ENCODE data around the gene AXIN1.

The AXIN1 gene

GRCh38 chr16:318628-319027 lies 33.9 kb downstream of the AXIN1 start:
- no peaks in the 10 kb centered on the region for H3K27me3 ChIP-seq (ENCODE audit: control insufficient read depth in 5 of 5, insufficient read depth in 4 of 5, low read length in 5 of 5)
- H3K27ac ChIP-seq (ENCODE audit: low read depth, low read length) = no peak overlapping the region
- H3K36me3 ChIP-seq (ENCODE audit: control insufficient read depth in 5 of 5, insufficient read depth in 5 of 5, low read length in 5 of 5) = peaks cover 0 to 34% (median 33%) of the 10 kb centered on the region in 5 donors
- no peaks in the 10 kb centered on the region for H3K9me3 ChIP-seq (ENCODE audit: control insufficient read depth in 5 of 5, low read length in 5 of 5)
- H3K4me1 ChIP-seq (ENCODE audit: control insufficient read depth in 5 of 5, insufficient read depth in 5 of 5, low read length in 5 of 5) = no peaks in the 10 kb centered on the region
- no peak overlapping the region for H3K4me3 ChIP-seq (ENCODE audit: low read depth in 1 of 5, low read length in 5 of 5)
- no peak overlapping the region for H3K9ac ChIP-seq (ENCODE audit: low read length in 5 of 5)

DNA sequence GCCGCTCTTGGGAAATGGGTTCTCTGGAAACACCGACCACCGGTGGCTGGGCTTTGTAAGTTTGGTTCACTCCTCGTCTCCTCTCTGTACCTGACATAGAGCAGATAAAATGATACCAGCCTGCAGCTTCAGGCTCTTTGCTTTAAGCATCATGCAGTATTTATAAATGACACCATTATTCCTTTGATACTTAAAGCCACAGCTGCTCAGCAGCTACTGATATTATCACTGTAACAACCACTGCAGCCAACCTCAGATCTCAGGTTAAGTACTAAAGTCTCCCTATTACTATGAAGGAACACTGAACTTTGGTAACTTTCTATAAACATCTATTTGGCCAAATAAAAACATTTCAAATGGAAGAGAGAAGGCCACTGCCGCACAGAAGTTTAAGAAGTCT lies 34.9 kb downstream of the AXIN1 start:
- Histone ChIP-seq H3K36me3 (ENCODE audit: control insufficient read depth in 5 of 5, insufficient read depth in 5 of 5, low read length in 5 of 5) (peaks cover 0 to 44% (median 43%) of the 10 kb centered on the region in 5 donors), H3K4me1 (ENCODE audit: control insufficient read depth in 5 of 5, insufficient read depth in 5 of 5, low read length in 5 of 5) (no peaks in the 10 kb centered on the region), H3K4me3 (ENCODE audit: low read depth in 1 of 5, low read length in 5 of 5) (no peak overlapping the region), H3K9me3 (ENCODE audit: control insufficient read depth in 5 of 5, low read length in 5 of 5) (no peaks in the 10 kb centered on the region), H3K27me3 (ENCODE audit: control insufficient read depth in 5 of 5, insufficient read depth in 4 of 5, low read length in 5 of 5) (no peaks in the 10 kb centered on the region), H3K9ac (ENCODE audit: low read length in 5 of 5) (no peak overlapping the region), H3K27ac (ENCODE audit: low read depth, low read length) (no peak overlapping the region)

GRCh38 chr16:316741-317464 lies 35.6 kb downstream of the AXIN1 start:
- no peaks in the 10 kb centered on the region for H3K4me1 ChIP-seq (ENCODE audit: control insufficient read depth in 5 of 5, insufficient read depth in 5 of 5, low read length in 5 of 5)
- peaks cover 0 to 45% (median 39%) of the 10 kb centered on the region in 5 donors for H3K36me3 ChIP-seq (ENCODE audit: control insufficient read depth in 5 of 5, insufficient read depth in 5 of 5, low read length in 5 of 5)
- H3K27me3 ChIP-seq (ENCODE audit: control insufficient read depth in 5 of 5, insufficient read depth in 4 of 5, low read length in 5 of 5) = no peaks in the 10 kb centered on the region
- H3K27ac ChIP-seq (ENCODE audit: low read depth, low read length) = no peak overlapping the region
- no peak overlapping the region for H3K4me3 ChIP-seq (ENCODE audit: low read depth in 1 of 5, low read length in 5 of 5)
- H3K9ac ChIP-seq (ENCODE audit: low read length in 5 of 5) = no peak overlapping the region
- no peaks in the 10 kb centered on the region for H3K9me3 ChIP-seq (ENCODE audit: control insufficient read depth in 5 of 5, low read length in 5 of 5)

GRCh38 chr16:314795-315299 lies 37.7 kb downstream of the AXIN1 start:
- Histone ChIP-seq H3K9me3 (ENCODE audit: control insufficient read depth in 5 of 5, low read length in 5 of 5) (no peaks in the 10 kb centered on the region), H3K36me3 (ENCODE audit: control insufficient read depth in 5 of 5, insufficient read depth in 5 of 5, low read length in 5 of 5) (peaks cover 0 to 53% (median 47%) of the 10 kb centered on the region in 5 donors), H3K4me1 (ENCODE audit: control insufficient read depth in 5 of 5, insufficient read depth in 5 of 5, low read length in 5 of 5) (no peaks in the 10 kb centered on the region), H3K4me3 (ENCODE audit: low read depth in 1 of 5, low read length in 5 of 5) (no peak overlapping the region), H3K27me3 (ENCODE audit: control insufficient read depth in 5 of 5, insufficient read depth in 4 of 5, low read length in 5 of 5) (no peaks in the 10 kb centered on the region), H3K27ac (ENCODE audit: low read depth, low read length) (no peak overlapping the region), H3K9ac (ENCODE audit: low read length in 5 of 5) (no peak overlapping the region)

DNA sequence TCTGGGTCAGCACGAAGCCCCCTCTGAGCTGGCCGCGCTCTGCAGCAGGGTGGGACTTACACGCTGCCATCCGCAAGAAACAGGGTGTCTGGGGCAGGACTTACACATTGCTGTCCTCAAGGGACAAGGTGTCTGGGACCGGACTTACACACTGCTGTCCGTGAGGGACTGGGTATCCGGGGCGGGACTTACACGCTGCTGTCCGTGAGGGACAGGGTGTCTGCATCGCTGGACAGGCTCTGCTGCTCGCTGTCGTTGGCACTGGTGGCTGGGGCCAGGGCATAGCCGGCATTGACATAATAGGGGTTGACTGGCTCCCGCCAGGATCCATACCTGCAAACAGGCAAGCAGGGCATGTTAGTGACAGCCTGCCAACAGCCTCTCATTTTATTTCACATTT lies 38.2 kb downstream of the AXIN1 start:
- H3K36me3 ChIP-seq (ENCODE audit: control insufficient read depth in 5 of 5, insufficient read depth in 5 of 5, low read length in 5 of 5) = peaks cover 0 to 56% (median 50%) of the 10 kb centered on the region in 5 donors
- no peaks in the 10 kb centered on the region for H3K9me3 ChIP-seq (ENCODE audit: control insufficient read depth in 5 of 5, low read length in 5 of 5)
- peaks cover 0 to 2% (median 0%) of the 10 kb centered on the region in 5 donors for H3K4me1 ChIP-seq (ENCODE audit: control insufficient read depth in 5 of 5, insufficient read depth in 5 of 5, low read length in 5 of 5)
- H3K27me3 ChIP-seq (ENCODE audit: control insufficient read depth in 5 of 5, insufficient read depth in 4 of 5, low read length in 5 of 5) = no peaks in the 10 kb centered on the region
- H3K4me3 ChIP-seq (ENCODE audit: low read depth in 1 of 5, low read length in 5 of 5) = no peak overlapping the region
- no peak overlapping the region for H3K9ac ChIP-seq (ENCODE audit: low read length in 5 of 5)
- no peak overlapping the region for H3K27ac ChIP-seq (ENCODE audit: low read depth, low read length)

DNA sequence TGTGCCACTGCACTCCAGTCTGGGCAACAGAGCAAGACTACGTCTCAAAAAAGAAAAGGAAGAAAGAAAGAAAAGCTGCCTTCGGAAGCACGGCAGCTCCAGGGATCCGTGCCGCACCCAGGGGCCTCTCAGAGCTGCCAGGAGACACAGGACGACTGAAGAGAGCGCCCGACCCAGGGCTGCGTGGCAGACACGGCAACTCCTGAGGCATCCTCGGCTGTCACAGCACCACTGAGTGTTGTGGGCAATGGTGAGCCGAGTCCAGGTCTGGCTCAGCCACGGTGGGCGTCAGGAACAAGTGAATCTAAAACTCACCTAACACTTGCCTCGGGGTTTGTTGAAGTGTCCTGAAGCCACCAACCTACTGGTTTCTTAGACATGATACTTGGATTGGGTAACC lies 40.8 kb downstream of the AXIN1 start:
- Histone ChIP-seq H3K9me3 (ENCODE audit: control insufficient read depth in 5 of 5, low read length in 5 of 5) (no peaks in the 10 kb centered on the region), H3K4me3 (ENCODE audit: low read depth in 1 of 5, low read length in 5 of 5) (no peak overlapping the region), H3K4me1 (ENCODE audit: control insufficient read depth in 5 of 5, insufficient read depth in 5 of 5, low read length in 5 of 5) (peaks cover 0 to 2% (median 0%) of the 10 kb centered on the region in 5 donors), H3K36me3 (ENCODE audit: control insufficient read depth in 5 of 5, insufficient read depth in 5 of 5, low read length in 5 of 5) (peaks cover 0 to 66% (median 55%) of the 10 kb centered on the region in 5 donors), H3K9ac (ENCODE audit: low read length in 5 of 5) (no peak overlapping the region), H3K27me3 (ENCODE audit: control insufficient read depth in 5 of 5, insufficient read depth in 4 of 5, low read length in 5 of 5) (no peaks in the 10 kb centered on the region), H3K27ac (ENCODE audit: low read depth, low read length) (no peak overlapping the region)

DNA sequence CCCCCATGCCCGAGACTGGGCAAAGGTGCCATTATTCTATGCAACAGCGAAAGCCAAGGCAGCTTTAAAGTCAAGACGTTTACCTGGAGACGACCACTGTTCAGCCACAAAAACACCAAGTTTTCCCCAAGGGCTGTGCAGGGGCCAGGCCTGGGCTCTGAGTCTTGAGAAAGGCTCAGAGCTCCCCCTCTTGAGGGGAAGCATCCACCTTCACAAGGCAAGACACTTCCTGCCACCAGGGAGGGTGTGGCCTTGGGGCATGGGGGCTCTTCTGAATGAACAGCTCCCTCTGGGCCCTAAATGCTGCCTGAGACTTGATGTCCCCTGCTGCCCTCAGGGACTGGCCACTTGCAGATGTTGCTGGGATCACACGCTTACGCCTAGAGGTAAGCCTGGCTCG lies 43.0 kb downstream of the AXIN1 start:
- Histone ChIP-seq H3K4me3 (ENCODE audit: low read depth in 1 of 5, low read length in 5 of 5) (no peak overlapping the region), H3K9ac (ENCODE audit: low read length in 5 of 5) (no peak overlapping the region), H3K27me3 (ENCODE audit: control insufficient read depth in 5 of 5, insufficient read depth in 4 of 5, low read length in 5 of 5) (no peaks in the 10 kb centered on the region), H3K9me3 (ENCODE audit: control insufficient read depth in 5 of 5, low read length in 5 of 5) (no peaks in the 10 kb centered on the region), H3K36me3 (ENCODE audit: control insufficient read depth in 5 of 5, insufficient read depth in 5 of 5, low read length in 5 of 5) (peaks cover 0 to 74% (median 63%) of the 10 kb centered on the region in 5 donors), H3K4me1 (ENCODE audit: control insufficient read depth in 5 of 5, insufficient read depth in 5 of 5, low read length in 5 of 5) (peaks cover 0 to 2% (median 0%) of the 10 kb centered on the region in 5 donors), H3K27ac (ENCODE audit: low read depth, low read length) (no peak overlapping the region)

GRCh38 chr16:307691-308312 lies 44.7 kb downstream of the AXIN1 start:
- Histone ChIP-seq H3K4me1 (ENCODE audit: control insufficient read depth in 5 of 5, insufficient read depth in 5 of 5, low read length in 5 of 5) (peaks cover 0 to 2% (median 0%) of the 10 kb centered on the region in 5 donors), H3K9me3 (ENCODE audit: control insufficient read depth in 5 of 5, low read length in 5 of 5) (no peaks in the 10 kb centered on the region), H3K4me3 (ENCODE audit: low read depth in 1 of 5, low read length in 5 of 5) (no peak overlapping the region), H3K36me3 (ENCODE audit: control insufficient read depth in 5 of 5, insufficient read depth in 5 of 5, low read length in 5 of 5) (peaks cover 0 to 72% (median 58%) of the 10 kb centered on the region in 5 donors), H3K27ac (ENCODE audit: low read depth, low read length) (no peak overlapping the region), H3K27me3 (ENCODE audit: control insufficient read depth in 5 of 5, insufficient read depth in 4 of 5, low read length in 5 of 5) (no peaks in the 10 kb centered on the region), H3K9ac (ENCODE audit: low read length in 5 of 5) (no peak overlapping the region)

- H3K36me3 ChIP-seq (ENCODE audit: control insufficient read depth in 5 of 5, insufficient read depth in 5 of 5, low read length in 5 of 5) = peaks cover 0 to 72% (median 59%) of the 10 kb centered on the region in 5 donors
- H3K27ac ChIP-seq (ENCODE audit: low read depth, low read length) = no peak overlapping the region
- no peak overlapping the region for H3K4me3 ChIP-seq (ENCODE audit: low read depth in 1 of 5, low read length in 5 of 5)
- H3K9me3 ChIP-seq (ENCODE audit: control insufficient read depth in 5 of 5, low read length in 5 of 5) = no peaks in the 10 kb centered on the region
- no peak overlapping the region for H3K9ac ChIP-seq (ENCODE audit: low read length in 5 of 5)
- no peaks in the 10 kb centered on the region for H3K27me3 ChIP-seq (ENCODE audit: control insufficient read depth in 5 of 5, insufficient read depth in 4 of 5, low read length in 5 of 5)
- peaks cover 0 to 2% (median 0%) of the 10 kb centered on the region in 5 donors for H3K4me1 ChIP-seq (ENCODE audit: control insufficient read depth in 5 of 5, insufficient read depth in 5 of 5, low read length in 5 of 5)
Measured at GRCh38 chr16:306911-307370, 45.6 kb downstream of the AXIN1 start.

Measured in subcutaneous abdominal adipose tissue (tissue), 5 donors.